Measurements from ENCODE around the gene P4HB. TPM values are rescaled to one million over a fixed set of nuclear protein-coding genes. Genes with fewer than 3 reads are reported as not detected.

The P4HB gene
- total and polyA plus RNA-seq, 2 donors (not counting 1 experiment from before 2014, with no cell fraction given), result 37.4 to 191 TPM

GRCh38 chr17:81909231-81909630, 48.9 kb upstream of the P4HB start:
- H3K27ac ChIP-seq (ENCODE audit: low read length in 2 of 2), result no peak overlapping the region
- no peaks in the 10 kb centered on the region for H3K27me3 ChIP-seq (replicated peaks in 1 of 4; ENCODE audit: control extremely low read depth in 1 of 4, control insufficient read depth in 3 of 4, insufficient read depth in 4 of 4, low read length in 3 of 4)
- H4K20me1 ChIP-seq (ENCODE audit: control insufficient read depth, insufficient read depth, low read length, poor library complexity, severe bottlenecking), result peaks cover 39% of the 10 kb centered on the region
- Mint-ChIP-seq H3K27me3 (no peaks in the 10 kb centered on the region), H3K27ac (no peak overlapping the region), H3K4me3 (peak overlapping the region; percentile 86), H3K4me1 (peaks cover 10% of the 10 kb centered on the region), H3K9me3 (ENCODE audit: insufficient read depth) (no peaks in the 10 kb centered on the region)
- ChIA-PET CTCF (no interaction called here), POLR2A (no interaction called here)
- ATAC-seq (ENCODE audit: low read depth) (no peak), DNase-seq (no peak)
- WGBS (ENCODE audit: insufficient coverage), result 98% methylated on average over 12 of the region's 12 CpGs
- peaks cover 10 to 14% of the 10 kb centered on the region in 2 donors for H3K4me1 ChIP-seq (ENCODE audit: control insufficient read depth in 2 of 2, insufficient read depth in 2 of 2, low read length in 2 of 2)
- peaks cover 0 to 3% (median 0%) of the 10 kb centered on the region in 3 donors for H3K9me3 ChIP-seq (ENCODE audit: control extremely low read depth in 1 of 3, control insufficient read depth in 2 of 3, insufficient read depth in 1 of 3, low read length in 2 of 3)
- no peak overlapping the region for H3K4me2 ChIP-seq (replicated peaks; ENCODE audit: low read depth, low read length, poor library complexity, severe bottlenecking)
- no peak overlapping the region for H3K4me3 ChIP-seq (ENCODE audit: control extremely low read depth in 1 of 5, extremely low read depth in 1 of 5, insufficient read depth in 1 of 5, low read depth in 2 of 5, low read length in 4 of 5)
- intact Hi-C loops (cut with micrococcal nuclease), result no loop called here
- H3K9ac ChIP-seq (ENCODE audit: low read length), result no peak overlapping the region
- TF ChIP-seq CTCF (IDR thresholded peaks at IDR 0.05) (no peak), EZH2 (IDR thresholded peaks at IDR 0.05; ENCODE audit: borderline replicate concordance, insufficient read depth, low read depth, low read length, poor library complexity, severe bottlenecking) (no peak)
- H3K79me2 ChIP-seq (ENCODE audit: control insufficient read depth, insufficient read depth, low read length), result peaks cover 24% of the 10 kb centered on the region
- H3K36me3 ChIP-seq (replicated peaks in 1 of 2; ENCODE audit: control extremely low read depth in 1 of 2, control insufficient read depth in 1 of 2, extremely low read depth in 1 of 2, insufficient read depth in 2 of 2, low read length in 1 of 2), result peaks cover 0 to 37% of the 10 kb centered on the region in 2 experiments
- no peak overlapping the region for H2AFZ ChIP-seq (ENCODE audit: insufficient read depth, low read depth, low read length, poor library complexity, severe bottlenecking)

- Histone ChIP-seq H3K27me3 (replicated peaks in 1 of 4; ENCODE audit: control extremely low read depth in 1 of 4, control insufficient read depth in 3 of 4, insufficient read depth in 4 of 4, low read length in 3 of 4) (no peaks in the 10 kb centered on the region), H3K9me3 (ENCODE audit: control extremely low read depth in 1 of 3, control insufficient read depth in 2 of 3, insufficient read depth in 1 of 3, low read length in 2 of 3) (peaks cover 0 to 3% (median 0%) of the 10 kb centered on the region in 3 donors), H3K36me3 (replicated peaks in 1 of 2; ENCODE audit: control extremely low read depth in 1 of 2, control insufficient read depth in 1 of 2, extremely low read depth in 1 of 2, insufficient read depth in 2 of 2, low read length in 1 of 2) (peaks cover 0 to 35% of the 10 kb centered on the region in 2 experiments), H3K4me3 (ENCODE audit: control extremely low read depth in 1 of 5, extremely low read depth in 1 of 5, insufficient read depth in 1 of 5, low read depth in 2 of 5, low read length in 4 of 5) (no peak overlapping the region), H3K4me1 (ENCODE audit: control insufficient read depth in 2 of 2, insufficient read depth in 2 of 2, low read length in 2 of 2) (peaks cover 10 to 14% of the 10 kb centered on the region in 2 donors), H3K9ac (ENCODE audit: low read length) (no peak overlapping the region), H3K27ac (ENCODE audit: low read length in 2 of 2) (no peak overlapping the region), H4K20me1 (ENCODE audit: control insufficient read depth, insufficient read depth, low read length, poor library complexity, severe bottlenecking) (peaks cover 36% of the 10 kb centered on the region), H3K4me2 (replicated peaks; ENCODE audit: low read depth, low read length, poor library complexity, severe bottlenecking) (no peak overlapping the region), H2AFZ (ENCODE audit: insufficient read depth, low read depth, low read length, poor library complexity, severe bottlenecking) (no peak overlapping the region), H3K79me2 (ENCODE audit: control insufficient read depth, insufficient read depth, low read length) (peaks cover 24% of the 10 kb centered on the region)
- intact Hi-C loops (cut with micrococcal nuclease), result no loop called here
- Mint-ChIP-seq H3K27me3 (no peaks in the 10 kb centered on the region), H3K4me1 (peaks cover 10% of the 10 kb centered on the region), H3K27ac (no peak overlapping the region), H3K9me3 (ENCODE audit: insufficient read depth) (no peaks in the 10 kb centered on the region), H3K4me3 (no peak overlapping the region)
- WGBS (ENCODE audit: insufficient coverage), result 97% methylated on average over 11 of the region's 11 CpGs
- no peak for TF ChIP-seq EZH2 (IDR thresholded peaks at IDR 0.05; ENCODE audit: borderline replicate concordance, insufficient read depth, low read depth, low read length, poor library complexity, severe bottlenecking)
- TF ChIP-seq CTCF (IDR thresholded peaks at IDR 0.05), result no peak
- ATAC-seq (ENCODE audit: low read depth), result no peak
- ChIA-PET POLR2A (no interaction called here), CTCF (no interaction called here)
- DNase-seq, result no peak
Measured at GRCh38 chr17:81908793-81909192, 48.5 kb upstream of the P4HB start.

Measured in B cell (primary cell).